H1 (cell line): ENCODE data around the gene APBA3. TPM values are rescaled to one million over a fixed set of nuclear protein-coding genes. Genes with fewer than 3 reads are reported as not detected.

Experiments used
- CTCF ChIA-PET: fragments of 300-600 bp; sonication (Branson Sonifier 250); formaldehyde crosslinking; loops from one replicate; lab custom pipeline; 2021; ENCODE audit not compliant: partially characterized antibody; lab: Charles Lee
- POLR2A ChIA-PET: fragments of 300-600 bp; sonication (Branson Sonifier 250); formaldehyde crosslinking; loops from one replicate; lab custom pipeline; 2021; ENCODE audit warnings: inconsistent platforms; ENCODE audit not compliant: partially characterized antibody; lab: Charles Lee
- DNase-seq, 2 experiments: peaks; one replicate each; pipeline versions ENCODE4 v3.0.0 to v3.0.0-alpha.2; 2010 to 2022; ENCODE audit warnings: low spot score in 2 of 2, low read depth in 1 of 2, mixed read lengths in 1 of 2
- FAIRE-seq: peaks from 2 replicates; lab custom pipeline; 2011; peaks lifted over from hg19 to GRCh38; lab: Jason Lieb, UNC
- H2AFZ ChIP-seq: 2 replicates; pipeline ENCODE4 v1.8.1; 2012; ENCODE audit warnings: low read length, inconsistent platforms
- H2AK5ac ChIP-seq: 2 replicates; pipeline ENCODE4 v1.6.1; 2013; ENCODE audit warnings: low read depth, low read length
- H2BK120ac ChIP-seq: replicated peaks from 2 replicates; pipeline ENCODE3; 2013; ENCODE audit warnings: low read depth, low read length, inconsistent platforms
- H2BK12ac ChIP-seq: 2 replicates; pipeline ENCODE4 v1.6.1; 2013; ENCODE audit warnings: low read depth, low read length
- H2BK15ac ChIP-seq: 2 replicates; pipeline ENCODE4 v1.6.1; 2013; ENCODE audit warnings: low read length
- H2BK20ac ChIP-seq: 2 replicates; pipeline ENCODE4 v1.6.1; 2013; ENCODE audit warnings: low read length
- H2BK5ac ChIP-seq: 2 replicates; pipeline ENCODE4 v1.6.1; 2013; ENCODE audit warnings: low read depth, low read length
- H3K14ac ChIP-seq: 2 replicates; pipeline ENCODE4 v1.6.1; 2013; ENCODE audit warnings: inconsistent platforms; ENCODE audit not compliant: insufficient read length
- H3K18ac ChIP-seq: 2 replicates; pipeline ENCODE4 v1.6.1; 2013; ENCODE audit warnings: low read length; ENCODE audit errors: extremely low read depth
- H3K23ac ChIP-seq: 2 replicates; pipeline ENCODE4 v1.6.1; 2013; ENCODE audit warnings: inconsistent platforms; ENCODE audit not compliant: insufficient read length
- H3K23me2 ChIP-seq: 2 replicates; pipeline ENCODE4 v1.6.1; 2013; ENCODE audit warnings: low read depth, low read length
- H3K27ac ChIP-seq: 2 replicates; pipeline ENCODE4 v1.6.1; 2011; ENCODE audit warnings: low read depth, low read length, inconsistent platforms
- H3K27me3 ChIP-seq, 4 experiments: replicated peaks in 1 of 4; 1 replicate in 1 of 4; 2 replicates in 3 of 4; pipeline versions ENCODE4 v1.6.1 to v1.8.1; 2011 to 2013; ENCODE audit warnings: low read length in 3 of 4, mild to moderate bottlenecking in 3 of 4, inconsistent platforms in 2 of 4, mixed read lengths in 2 of 4, moderate library complexity in 1 of 4; ENCODE audit not compliant: control insufficient read depth in 3 of 4, insufficient read depth in 3 of 4; ENCODE audit errors: extremely low read depth in 1 of 4
- H3K36me3 ChIP-seq, 4 experiments: 2 replicates each; pipeline versions ENCODE4 v1.6.1 to v1.8.1; 2011 to 2013; ENCODE audit warnings: mild to moderate bottlenecking in 4 of 4, low read length in 3 of 4, moderate library complexity in 2 of 4, control low read depth in 1 of 4, inconsistent platforms in 1 of 4; ENCODE audit not compliant: insufficient read depth in 4 of 4, control insufficient read depth in 2 of 4
- H3K4ac ChIP-seq: replicated peaks from 2 replicates; pipeline ENCODE3; 2013; ENCODE audit warnings: low read length, low read depth, mixed read lengths, inconsistent platforms; ENCODE audit not compliant: insufficient read length
- H3K4me1 ChIP-seq, 4 experiments: replicated peaks in 1 of 4; 1 replicate in 1 of 4; 2 replicates in 3 of 4; pipeline versions ENCODE4 v1.6.1 to v1.8.1; 2011 to 2013; ENCODE audit warnings: low read length in 3 of 4, inconsistent platforms in 2 of 4, mixed read lengths in 1 of 4; ENCODE audit not compliant: insufficient read depth in 4 of 4, control insufficient read depth in 3 of 4
- H3K4me2 ChIP-seq, 2 experiments: 2 replicates each; pipeline versions ENCODE4 v1.6.1 to v1.8.1; 2011 to 2013; ENCODE audit warnings: low read depth in 2 of 2, low read length in 2 of 2, control low read depth in 1 of 2, inconsistent platforms in 1 of 2, mild to moderate bottlenecking in 1 of 2; ENCODE audit not compliant: insufficient read depth in 1 of 2
- H3K4me3 ChIP-seq, 4 experiments: fragments of 200-600, 300-600 bp in 1 of 4; sonication (generic), shearing (Covaris generic), sonication (Bioruptor Twin) in 1 of 4; 2 replicates each; pipeline versions ENCODE4 v1.5.1 to v1.8.1; 2011 to 2016; ENCODE audit warnings: low read length in 4 of 4, low read depth in 3 of 4, control low read depth in 2 of 4, inconsistent platforms in 2 of 4, mild to moderate bottlenecking in 2 of 4, mixed read lengths in 1 of 4, moderate library complexity in 1 of 4; ENCODE audit not compliant: insufficient read depth in 2 of 4; ENCODE audit errors: extremely low read depth in 1 of 4
- H3K56ac ChIP-seq: replicated peaks from 2 replicates; pipeline ENCODE3; 2013; ENCODE audit warnings: low read depth, mild to moderate bottlenecking, mixed read lengths, low read length, inconsistent platforms; ENCODE audit not compliant: insufficient read length
- H3K79me1 ChIP-seq: 2 replicates; pipeline ENCODE4 v1.6.1; 2013; ENCODE audit warnings: low read depth, low read length, control low read depth
- H3K79me2 ChIP-seq, 2 experiments: 2 replicates each; pipeline versions ENCODE4 v1.6.1 to v1.8.1; 2012 to 2013; ENCODE audit warnings: low read length in 2 of 2, mild to moderate bottlenecking in 2 of 2, inconsistent platforms in 1 of 2; ENCODE audit not compliant: insufficient read depth in 2 of 2, control insufficient read depth in 1 of 2
- H3K9ac ChIP-seq, 4 experiments: replicated peaks in 1 of 4; 1 replicate in 1 of 4; 2 replicates in 3 of 4; pipeline versions ENCODE4 v1.6.1 to v1.8.1; 2011 to 2013; ENCODE audit warnings: low read depth in 3 of 4, low read length in 3 of 4, control low read depth in 2 of 4, mild to moderate bottlenecking in 2 of 4, moderate library complexity in 2 of 4, inconsistent platforms in 1 of 4; ENCODE audit errors: extremely low read depth in 1 of 4
- H3K9me3 ChIP-seq, 2 experiments: 2 replicates each; pipeline versions ENCODE4 v1.6.1 to v1.8.1; 2012 to 2013; ENCODE audit warnings: mild to moderate bottlenecking in 2 of 2, moderate library complexity in 2 of 2, control low read depth in 1 of 2, inconsistent platforms in 1 of 2, low read depth in 1 of 2, low read length in 1 of 2, mixed read lengths in 1 of 2; ENCODE audit not compliant: insufficient read depth in 2 of 2
- H4K20me1 ChIP-seq, 2 experiments: replicated peaks in 1 of 2; 2 replicates each; pipeline versions ENCODE3 to v1.8.1; 2011 to 2013; ENCODE audit warnings: inconsistent platforms in 2 of 2, low read length in 2 of 2, mild to moderate bottlenecking in 1 of 2; ENCODE audit not compliant: insufficient read depth in 2 of 2, control insufficient read depth in 1 of 2
- H4K5ac ChIP-seq: 2 replicates; pipeline ENCODE4 v1.6.1; 2013; ENCODE audit warnings: low read length, low read depth, mixed read lengths, inconsistent platforms; ENCODE audit not compliant: insufficient read length
- H4K8ac ChIP-seq: 2 replicates; pipeline ENCODE4 v1.8.0; 2013; ENCODE audit warnings: mild to moderate bottlenecking, moderate library complexity, low read length, inconsistent platforms; ENCODE audit not compliant: insufficient read depth; ENCODE audit errors: extremely low read depth
- H4K91ac ChIP-seq: replicated peaks from 2 replicates; pipeline ENCODE3; 2013; ENCODE audit warnings: low read length, mixed read lengths, inconsistent platforms; ENCODE audit not compliant: insufficient read length
- BCL11A ChIP-seq, 2 experiments: IDR thresholded peaks; one replicate each; pipeline ENCODE4 v1.6.1; 2011; ENCODE audit warnings: low read depth in 2 of 2, low read length in 2 of 2, mild to moderate bottlenecking in 2 of 2
- CTBP2 ChIP-seq: IDR thresholded peaks from 2 replicates; pipeline ENCODE4 v1.7.0; 2011; ENCODE audit warnings: borderline replicate concordance, mild to moderate bottlenecking, moderate library complexity, mixed read lengths, low read length; ENCODE audit not compliant: insufficient read depth, insufficient read length
- HDAC6 ChIP-seq: IDR thresholded peaks from one replicate; pipeline ENCODE4 v1.7.1; 2012; ENCODE audit warnings: low read depth, mild to moderate bottlenecking, inconsistent platforms, low read length, moderate library complexity
- SRF ChIP-seq: IDR thresholded peaks from 2 replicates; pipeline ENCODE4 v1.6.1; 2011; ENCODE audit warnings: mild to moderate bottlenecking, low read depth, low read length, moderate library complexity
- WGBS, 2 experiments: shearing (Covaris generic) in 1 of 2; methylation state at CpG; one replicate each; pipeline versions ENCODE4 v1.1.6 to v1.1.7; 2013 to 2015; ENCODE audit warnings: low lambda C conversion rate in 2 of 2, mixed read lengths in 2 of 2, inconsistent platforms in 1 of 2, low coverage in 1 of 2, missing lambda C conversion rate in 1 of 2; ENCODE audit not compliant: insufficient replicate concordance in 2 of 2, insufficient coverage in 1 of 2, insufficient read length in 1 of 2; ENCODE audit errors: extremely low coverage in 1 of 2, missing lambda C conversion rate in 1 of 2; 5-methylcytosine and 5-hydroxymethylcytosine counted together
- polyA plus RNA-seq, 7 experiments: library from polyadenylated mRNA; depleted of rRNA in 3 of 7; stranded (reverse) in 5 of 7; unstranded in 2 of 7; fragments of >200 nt in 5 of 7; fragments of 200-250 nt in 2 of 7; gene quantifications; 1 replicate in 5 of 7; 2 replicates in 1 of 7; 4 replicates in 1 of 7; pipeline versions ENCODE4 v1.2.1 to v1.2.3, GENCODE V29; 2011 to 2013; ENCODE audit warnings: missing spikeins in 2 of 7, mixed read lengths in 2 of 7
- total RNA-seq: library from RNA; stranded (reverse); fragmentation: NEBNext Ultra II Directional; extraction: Animal tissue kit (Norgen Biotek cat#: 25700); gene quantifications from 2 replicates; pipeline ENCODE4 v1.2.1, GENCODE V29; 2021
- TF ChIP-seq, protein P1 (sequence below), 3 experiments: IDR thresholded peaks; 1 replicate in 2 of 3; 2 replicates in 1 of 3; pipeline versions ENCODE4 v1.5.1 to v1.6.1; 2011; ENCODE audit warnings: low read length in 3 of 3, mild to moderate bottlenecking in 3 of 3, inconsistent platforms in 2 of 3, low read depth in 1 of 3, moderate library complexity in 1 of 3; ENCODE audit not compliant: insufficient read depth in 1 of 3; ENCODE audit errors: control extremely low read depth in 1 of 3
- TF ChIP-seq, protein P2 (sequence below): IDR thresholded peaks from 2 replicates; pipeline ENCODE4 v1.6.1; 2011; ENCODE audit warnings: low read length, improper control_type of control experiment
- TF ChIP-seq, protein P3 (sequence below): IDR thresholded peaks from 2 replicates; pipeline ENCODE4 v1.6.1; 2011; ENCODE audit warnings: low read depth, mild to moderate bottlenecking, low read length; ENCODE audit not compliant: insufficient read depth

Gene APBA3
- total and polyA plus RNA-seq, 2 of the 8 experiments (the other 6 are each of a cell fraction or from before 2014, with no cell fraction given) = 21.4 to 36.9 TPM

DNA sequence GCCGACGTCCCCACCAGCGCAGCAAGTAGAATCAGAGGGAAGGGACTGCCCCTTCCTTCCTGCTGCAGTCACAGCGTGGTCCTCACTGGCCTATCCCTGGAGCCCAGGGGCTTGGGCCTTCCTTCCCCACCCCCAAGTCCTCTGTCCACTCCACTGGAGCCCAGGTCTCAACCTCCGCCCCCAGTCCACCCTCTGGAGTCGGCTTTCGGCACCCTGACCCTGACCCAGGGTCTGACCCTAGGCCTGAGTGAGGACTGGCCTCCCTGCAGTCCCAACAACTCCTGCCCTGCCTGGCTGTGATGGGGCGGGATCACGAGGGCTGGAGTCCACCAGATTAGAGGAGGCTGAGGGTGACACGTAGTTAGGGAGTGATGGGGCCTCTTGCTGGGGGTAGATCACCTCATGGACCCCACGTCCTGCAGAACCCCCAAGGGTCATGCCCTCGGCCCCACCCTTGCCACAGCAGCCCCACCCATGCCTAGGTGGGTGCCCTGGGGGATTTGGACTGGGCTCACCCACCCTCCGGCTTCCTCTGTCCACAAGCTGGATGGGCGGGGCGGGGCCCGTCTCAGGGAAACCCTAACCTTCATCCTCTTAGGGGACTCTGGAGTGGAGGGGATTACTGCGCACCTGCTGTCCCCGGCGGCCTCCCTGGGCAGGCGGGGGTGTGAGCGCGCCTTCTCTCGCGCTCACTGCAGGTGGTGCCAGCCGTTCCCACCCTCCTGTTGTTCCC, 6.7 kb upstream of the APBA3 start:
- WGBS, 2 experiments = 91% methylated on average over 22 of the region's 25 CpGs; no CpG with 5 or more reads in 1 of the 2 experiments
- TF ChIP-seq CTBP2 (no peak), BCL11A (IDR thresholded peaks at IDR 0.05; ENCODE audit: low read depth in 2 of 2, low read length in 2 of 2) (no peak), HDAC6 (no peak), SRF (no peak)
- TF ChIP-seq, protein P1, sequence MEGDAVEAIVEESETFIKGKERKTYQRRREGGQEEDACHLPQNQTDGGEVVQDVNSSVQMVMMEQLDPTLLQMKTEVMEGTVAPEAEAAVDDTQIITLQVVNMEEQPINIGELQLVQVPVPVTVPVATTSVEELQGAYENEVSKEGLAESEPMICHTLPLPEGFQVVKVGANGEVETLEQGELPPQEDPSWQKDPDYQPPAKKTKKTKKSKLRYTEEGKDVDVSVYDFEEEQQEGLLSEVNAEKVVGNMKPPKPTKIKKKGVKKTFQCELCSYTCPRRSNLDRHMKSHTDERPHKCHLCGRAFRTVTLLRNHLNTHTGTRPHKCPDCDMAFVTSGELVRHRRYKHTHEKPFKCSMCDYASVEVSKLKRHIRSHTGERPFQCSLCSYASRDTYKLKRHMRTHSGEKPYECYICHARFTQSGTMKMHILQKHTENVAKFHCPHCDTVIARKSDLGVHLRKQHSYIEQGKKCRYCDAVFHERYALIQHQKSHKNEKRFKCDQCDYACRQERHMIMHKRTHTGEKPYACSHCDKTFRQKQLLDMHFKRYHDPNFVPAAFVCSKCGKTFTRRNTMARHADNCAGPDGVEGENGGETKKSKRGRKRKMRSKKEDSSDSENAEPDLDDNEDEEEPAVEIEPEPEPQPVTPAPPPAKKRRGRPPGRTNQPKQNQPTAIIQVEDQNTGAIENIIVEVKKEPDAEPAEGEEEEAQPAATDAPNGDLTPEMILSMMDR (IDR thresholded peaks at IDR 0.05; ENCODE audit: control extremely low read depth in 1 of 3, insufficient read depth in 1 of 3, low read depth in 1 of 3, low read length in 3 of 3) = no peak
- TF ChIP-seq, protein P2, sequence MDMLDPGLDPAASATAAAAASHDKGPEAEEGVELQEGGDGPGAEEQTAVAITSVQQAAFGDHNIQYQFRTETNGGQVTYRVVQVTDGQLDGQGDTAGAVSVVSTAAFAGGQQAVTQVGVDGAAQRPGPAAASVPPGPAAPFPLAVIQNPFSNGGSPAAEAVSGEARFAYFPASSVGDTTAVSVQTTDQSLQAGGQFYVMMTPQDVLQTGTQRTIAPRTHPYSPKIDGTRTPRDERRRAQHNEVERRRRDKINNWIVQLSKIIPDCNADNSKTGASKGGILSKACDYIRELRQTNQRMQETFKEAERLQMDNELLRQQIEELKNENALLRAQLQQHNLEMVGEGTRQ = no peak
- TF ChIP-seq, protein P3, sequence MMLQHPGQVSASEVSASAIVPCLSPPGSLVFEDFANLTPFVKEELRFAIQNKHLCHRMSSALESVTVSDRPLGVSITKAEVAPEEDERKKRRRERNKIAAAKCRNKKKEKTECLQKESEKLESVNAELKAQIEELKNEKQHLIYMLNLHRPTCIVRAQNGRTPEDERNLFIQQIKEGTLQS = no peak

More for the DNA sequence above, 6.7 kb upstream of the APBA3 start:
- Histone ChIP-seq H3K23ac (no peak overlapping the region), H2BK5ac (no peak overlapping the region), H3K36me3 (peaks cover 0 to 8% (median 3%) of the 10 kb centered on the region in 4 experiments; a peak in 6 of 8 replicates), H4K5ac (no peak overlapping the region), H3K4me1 (peaks cover 0 to 7% (median 2%) of the 10 kb centered on the region in 4 experiments; a peak in 2 of 7 replicates), H2BK15ac (no peak overlapping the region), H3K79me1 (0 out of 2 replicates have a peak, but pooled peaks cover 3% of the 10 kb centered on the region), H3K18ac (no peak overlapping the region), H3K9me3 (no peaks in the 10 kb centered on the region), H3K56ac (no peak overlapping the region), H4K91ac (no peak overlapping the region), H2AK5ac (no peak overlapping the region), H3K27me3 (no peaks in the 10 kb centered on the region), H3K4me2 (no peak overlapping the region), H2BK20ac (no peak overlapping the region), H3K4me3 (no peak overlapping the region), H2BK120ac (no peak overlapping the region), H2BK12ac (no peak overlapping the region), H4K20me1 (peaks cover 0 to 11% of the 10 kb centered on the region in 2 experiments), H2AFZ (no peak overlapping the region), H4K8ac (no peak overlapping the region), H3K79me2 (peaks cover 0 to 2% of the 10 kb centered on the region in 2 experiments; a peak in 1 of 4 replicates), H3K4ac (no peak overlapping the region), H3K9ac (no peak overlapping the region), H3K14ac (no peak overlapping the region), H3K27ac (no peak overlapping the region), H3K23me2 (no peaks in the 10 kb centered on the region; the same call in 1 of the 2 replicates)
- ChIA-PET POLR2A (interaction anchor here (1.2 kb wide), 1 partner anchor 217 kb away, joined by 3 read pairs; the partner anchor contains the start of gene EEF2), CTCF (interaction anchor here (0.5 to 0.8 kb wide), 2 partner anchors 162 to 372 kb away, joined by 3 read pairs; no protein-coding TSS in a partner anchor)
- DNase-seq (no peak), FAIRE-seq (no peak)
